Breast epithelium (tissue), 3 donors: ENCODE measurements around the gene CCIN.

Experiments used
- CTCF ChIP-seq, 3 donors: fragments of 450-650 bp; IDR thresholded peaks; one replicate each; pipeline ENCODE4 v1.5.1; 2016 to 2017; ENCODE audit warnings: antibody characterized with exemption in 3 of 3, mild to moderate bottlenecking in 3 of 3, moderate library complexity in 3 of 3
- POLR2A ChIP-seq: fragments of 450-650 bp; IDR thresholded peaks from one replicate; pipeline ENCODE4 v1.6.1; 2016; ENCODE audit warnings: antibody characterized with exemption, mild to moderate bottlenecking, moderate library complexity
- POLR2AphosphoS5 ChIP-seq, 3 donors: sonication (generic); formaldehyde crosslinking; IDR thresholded peaks; one replicate each; pipeline ENCODE4 v1.6.1; 2017; ENCODE audit warnings: antibody characterized with exemption in 3 of 3

GRCh38 chr9:36153746-36154145, 15.4 kb upstream of the CCIN start:
- TF ChIP-seq CTCF (IDR thresholded peaks at IDR 0.05): no peak
- no peak for TF ChIP-seq POLR2A
- no peak for TF ChIP-seq POLR2AphosphoS5 (IDR thresholded peaks at IDR 0.05)
